Liver (tissue), 9 donors: Measurements from ENCODE around the gene SERPINA5. TPM values are rescaled to one million over a fixed set of nuclear protein-coding genes. Genes with fewer than 3 reads are reported as not detected.

Source experiments
- DNase-seq: peaks from one replicate; pipeline ENCODE4 v3.0.0-alpha.2; 2017; ENCODE audit warnings: low spot score
- H3K27ac ChIP-seq, 2 donors: one replicate each; pipeline ENCODE4 v1.7.0; 2013; ENCODE audit warnings: inconsistent platforms in 2 of 2, low read length in 2 of 2, control low read depth in 1 of 2, low read depth in 1 of 2, mild to moderate bottlenecking in 1 of 2
- H3K27me3 ChIP-seq, 4 donors: one replicate each; pipeline versions ENCODE4 v1.6.1 to v1.7.0; 2013; ENCODE audit warnings: low read length in 3 of 4, inconsistent platforms in 1 of 4, mild to moderate bottlenecking in 1 of 4, moderate library complexity in 1 of 4; ENCODE audit not compliant: control insufficient read depth in 4 of 4, insufficient read depth in 4 of 4
- H3K36me3 ChIP-seq, 4 donors: one replicate each; pipeline versions ENCODE4 v1.6.1 to v1.7.0; 2013; ENCODE audit warnings: low read length in 3 of 4, mild to moderate bottlenecking in 3 of 4, low read depth in 1 of 4, moderate library complexity in 1 of 4; ENCODE audit not compliant: control insufficient read depth in 4 of 4, insufficient read depth in 3 of 4
- H3K4me1 ChIP-seq, 4 donors: one replicate each; pipeline versions ENCODE4 v1.6.1 to v1.7.0; 2013; ENCODE audit warnings: low read length in 3 of 4, mild to moderate bottlenecking in 3 of 4, moderate library complexity in 1 of 4; ENCODE audit not compliant: control insufficient read depth in 4 of 4, insufficient read depth in 4 of 4
- H3K4me3 ChIP-seq, 3 donors: one replicate each; pipeline versions ENCODE4 v1.6.1 to v1.7.0; 2013; ENCODE audit warnings: low read length in 3 of 3, control low read depth in 1 of 3, low read depth in 1 of 3, mild to moderate bottlenecking in 1 of 3
- H3K9ac ChIP-seq, 2 donors: one replicate each; pipeline ENCODE4 v1.7.0; 2013; ENCODE audit warnings: low read length in 2 of 2, mild to moderate bottlenecking in 2 of 2, moderate library complexity in 2 of 2, control low read depth in 1 of 2, low read depth in 1 of 2
- H3K9me3 ChIP-seq, 4 donors: one replicate each; pipeline versions ENCODE4 v1.6.1 to v1.7.0; 2013; ENCODE audit warnings: low read length in 3 of 4; ENCODE audit not compliant: control insufficient read depth in 4 of 4
- EGR1 ChIP-seq, 2 donors: IDR thresholded peaks; 2 replicates each; pipeline ENCODE4 v1.6.1; 2016 to 2018; ENCODE audit warnings: antibody characterized with exemption in 2 of 2, low read depth in 2 of 2
- FOXA2 ChIP-seq: IDR thresholded peaks from 2 replicates; pipeline ENCODE4 v1.6.1; 2016; ENCODE audit warnings: antibody characterized with exemption
- GABPA ChIP-seq, 2 donors: IDR thresholded peaks in 1 of 2; conservative IDR thresholded peaks in 1 of 2; 2 replicates each; pipeline ENCODE4 v1.6.1; 2016; ENCODE audit warnings: antibody characterized with exemption in 2 of 2, mild to moderate bottlenecking in 1 of 2, moderate library complexity in 1 of 2
- HNF4A ChIP-seq, 2 donors: conservative IDR thresholded peaks; 2 replicates each; pipeline ENCODE4 v1.6.1; 2016; ENCODE audit warnings: antibody characterized with exemption in 2 of 2, mild to moderate bottlenecking in 2 of 2
- HNF4G ChIP-seq: IDR thresholded peaks from 2 replicates; pipeline ENCODE4 v1.6.1; 2016; ENCODE audit warnings: antibody characterized with exemption
- JUND ChIP-seq, 2 donors: IDR thresholded peaks; 2 replicates each; pipeline ENCODE4 v1.6.1; 2016; ENCODE audit warnings: antibody characterized with exemption in 2 of 2
- NR2F2 ChIP-seq: IDR thresholded peaks from 2 replicates; pipeline ENCODE4 v1.6.1; 2016; ENCODE audit warnings: antibody characterized with exemption
- RAD21 ChIP-seq, 2 donors: IDR thresholded peaks; 2 replicates each; pipeline ENCODE4 v1.6.1; 2016; ENCODE audit warnings: antibody characterized with exemption in 2 of 2, mild to moderate bottlenecking in 2 of 2
- RXRA ChIP-seq, 2 donors: IDR thresholded peaks; 2 replicates each; pipeline ENCODE4 v1.6.1; 2017 to 2018; ENCODE audit warnings: antibody characterized with exemption in 2 of 2, mild to moderate bottlenecking in 1 of 2
- SP1 ChIP-seq: IDR thresholded peaks from 2 replicates; pipeline ENCODE4 v1.6.1; 2018; ENCODE audit warnings: antibody characterized with exemption, mild to moderate bottlenecking
- TAF1 ChIP-seq: conservative IDR thresholded peaks from 2 replicates; pipeline ENCODE4 v1.6.1; 2016; ENCODE audit warnings: antibody characterized with exemption, mild to moderate bottlenecking
- YY1 ChIP-seq: IDR thresholded peaks from 2 replicates; pipeline ENCODE4 v1.6.1; 2016; ENCODE audit warnings: antibody characterized with exemption, mild to moderate bottlenecking
- WGBS: extraction: QIAGEN DNeasy Blood & Tissue Kit; methylation state at CpG from one replicate; pipeline ENCODE4 v1.1.7; 2013; 5-methylcytosine and 5-hydroxymethylcytosine counted together
- polyA plus RNA-seq, 2 donors: library from polyadenylated mRNA; stranded (reverse) in 1 of 2; unstranded in 1 of 2; fragments of 200-250 nt in 1 of 2; fragments of >200 nt in 1 of 2; fragmentation: Nextera tagmentation in 1 of 2; extraction: Ambion mirVana in 1 of 2; gene quantifications; one replicate each; pipeline versions ENCODE4 v1.2.1 to v1.2.3, GENCODE V29; 2013 to 2015
- total RNA-seq, 2 donors: library from RNA; depleted of rRNA; stranded (reverse); fragments of >200 nt; gene quantifications; one replicate each; pipeline ENCODE4 v1.2.3, GENCODE V29; 2014
- TF ChIP-seq, protein P1 (sequence below): IDR thresholded peaks from 2 replicates; pipeline ENCODE4 v1.6.1; 2016; ENCODE audit warnings: antibody characterized with exemption
- TF ChIP-seq, protein P2 (sequence below): IDR thresholded peaks from 2 replicates; pipeline ENCODE4 v1.6.1; 2016; ENCODE audit warnings: antibody characterized with exemption
- TF ChIP-seq, protein P3 (sequence below): IDR thresholded peaks from 2 replicates; pipeline ENCODE4 v1.6.1; 2016; ENCODE audit warnings: antibody characterized with exemption, mild to moderate bottlenecking
- TF ChIP-seq, protein P4 (sequence below): IDR thresholded peaks from 2 replicates; pipeline ENCODE4 v1.6.1; 2016; ENCODE audit warnings: antibody characterized with exemption
- TF ChIP-seq, protein P5 (sequence below): fragments of 150-350 bp; IDR thresholded peaks from 2 replicates; pipeline ENCODE4 v1.5.1; 2017; ENCODE audit warnings: improper control_type of control experiment, low read depth, low read length; ENCODE audit not compliant: missing input control
- donor health status: healthy.
- donor health status: healthy.
- donor health status: healthy.
- donor health status: healthy.
- donor health status: healthy.

SERPINA5 gene
- total and polyA plus RNA-seq, 4 donors = 37.0 to 250 (median 84.0) TPM

DNA sequence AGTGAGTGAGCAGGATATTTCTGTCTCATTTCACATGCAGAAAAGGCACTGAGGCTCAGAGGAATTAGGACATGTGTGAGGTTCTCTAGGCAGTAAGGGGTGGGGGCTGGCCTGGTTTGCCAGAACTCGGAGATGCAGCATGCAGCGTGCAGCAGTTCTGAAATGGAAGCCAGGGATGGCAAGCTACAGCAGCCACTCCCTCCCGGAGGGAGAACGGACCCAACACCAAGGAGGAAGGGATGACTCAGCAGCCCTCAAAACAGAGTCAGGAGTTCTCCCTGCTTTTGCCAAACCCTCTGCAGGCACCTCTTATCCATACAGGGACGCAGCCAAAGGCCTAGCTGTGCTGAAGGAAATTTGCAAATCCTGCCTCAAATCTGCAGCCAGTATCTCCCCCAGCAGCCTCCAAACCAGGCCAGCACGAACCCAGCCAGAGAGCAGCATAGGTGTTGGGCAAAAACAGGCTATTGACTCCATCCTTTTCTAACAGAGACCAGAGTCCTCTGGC, 20.7 kb downstream of the SERPINA5 start:
- no peak for TF ChIP-seq HNF4G
- TF ChIP-seq RXRA (IDR thresholded peaks at IDR 0.05) = no peak
- TF ChIP-seq HNF4A (conservative IDR thresholded peaks at IDR 0.05) = peak; percentile 25 to 50
- no peak for TF ChIP-seq SP1
- TF ChIP-seq RAD21 (IDR thresholded peaks at IDR 0.05) = no peak
- TF ChIP-seq, protein P1, sequence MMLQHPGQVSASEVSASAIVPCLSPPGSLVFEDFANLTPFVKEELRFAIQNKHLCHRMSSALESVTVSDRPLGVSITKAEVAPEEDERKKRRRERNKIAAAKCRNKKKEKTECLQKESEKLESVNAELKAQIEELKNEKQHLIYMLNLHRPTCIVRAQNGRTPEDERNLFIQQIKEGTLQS = no peak
- no peak for TF ChIP-seq EGR1 (IDR thresholded peaks at IDR 0.05; ENCODE audit: low read depth in 2 of 2)
- no peak for TF ChIP-seq NR2F2
- TF ChIP-seq, protein P2, sequence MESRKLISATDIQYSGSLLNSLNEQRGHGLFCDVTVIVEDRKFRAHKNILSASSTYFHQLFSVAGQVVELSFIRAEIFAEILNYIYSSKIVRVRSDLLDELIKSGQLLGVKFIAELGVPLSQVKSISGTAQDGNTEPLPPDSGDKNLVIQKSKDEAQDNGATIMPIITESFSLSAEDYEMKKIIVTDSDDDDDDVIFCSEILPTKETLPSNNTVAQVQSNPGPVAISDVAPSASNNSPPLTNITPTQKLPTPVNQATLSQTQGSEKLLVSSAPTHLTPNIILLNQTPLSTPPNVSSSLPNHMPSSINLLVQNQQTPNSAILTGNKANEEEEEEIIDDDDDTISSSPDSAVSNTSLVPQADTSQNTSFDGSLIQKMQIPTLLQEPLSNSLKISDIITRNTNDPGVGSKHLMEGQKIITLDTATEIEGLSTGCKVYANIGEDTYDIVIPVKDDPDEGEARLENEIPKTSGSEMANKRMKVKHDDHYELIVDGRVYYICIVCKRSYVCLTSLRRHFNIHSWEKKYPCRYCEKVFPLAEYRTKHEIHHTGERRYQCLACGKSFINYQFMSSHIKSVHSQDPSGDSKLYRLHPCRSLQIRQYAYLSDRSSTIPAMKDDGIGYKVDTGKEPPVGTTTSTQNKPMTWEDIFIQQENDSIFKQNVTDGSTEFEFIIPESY = no peak
- TF ChIP-seq TAF1 = no peak
- peak in 1 of 2 donors; percentile 38 for TF ChIP-seq JUND (IDR thresholded peaks at IDR 0.05)
- TF ChIP-seq, protein P3, sequence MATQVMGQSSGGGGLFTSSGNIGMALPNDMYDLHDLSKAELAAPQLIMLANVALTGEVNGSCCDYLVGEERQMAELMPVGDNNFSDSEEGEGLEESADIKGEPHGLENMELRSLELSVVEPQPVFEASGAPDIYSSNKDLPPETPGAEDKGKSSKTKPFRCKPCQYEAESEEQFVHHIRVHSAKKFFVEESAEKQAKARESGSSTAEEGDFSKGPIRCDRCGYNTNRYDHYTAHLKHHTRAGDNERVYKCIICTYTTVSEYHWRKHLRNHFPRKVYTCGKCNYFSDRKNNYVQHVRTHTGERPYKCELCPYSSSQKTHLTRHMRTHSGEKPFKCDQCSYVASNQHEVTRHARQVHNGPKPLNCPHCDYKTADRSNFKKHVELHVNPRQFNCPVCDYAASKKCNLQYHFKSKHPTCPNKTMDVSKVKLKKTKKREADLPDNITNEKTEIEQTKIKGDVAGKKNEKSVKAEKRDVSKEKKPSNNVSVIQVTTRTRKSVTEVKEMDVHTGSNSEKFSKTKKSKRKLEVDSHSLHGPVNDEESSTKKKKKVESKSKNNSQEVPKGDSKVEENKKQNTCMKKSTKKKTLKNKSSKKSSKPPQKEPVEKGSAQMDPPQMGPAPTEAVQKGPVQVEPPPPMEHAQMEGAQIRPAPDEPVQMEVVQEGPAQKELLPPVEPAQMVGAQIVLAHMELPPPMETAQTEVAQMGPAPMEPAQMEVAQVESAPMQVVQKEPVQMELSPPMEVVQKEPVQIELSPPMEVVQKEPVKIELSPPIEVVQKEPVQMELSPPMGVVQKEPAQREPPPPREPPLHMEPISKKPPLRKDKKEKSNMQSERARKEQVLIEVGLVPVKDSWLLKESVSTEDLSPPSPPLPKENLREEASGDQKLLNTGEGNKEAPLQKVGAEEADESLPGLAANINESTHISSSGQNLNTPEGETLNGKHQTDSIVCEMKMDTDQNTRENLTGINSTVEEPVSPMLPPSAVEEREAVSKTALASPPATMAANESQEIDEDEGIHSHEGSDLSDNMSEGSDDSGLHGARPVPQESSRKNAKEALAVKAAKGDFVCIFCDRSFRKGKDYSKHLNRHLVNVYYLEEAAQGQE = no peak
- no peak for TF ChIP-seq GABPA (IDR thresholded peaks at IDR 0.05 in 1 of 2, conservative IDR thresholded peaks at IDR 0.05 in 1 of 2)
- TF ChIP-seq YY1 = no peak
- no peaks in the 10 kb centered on the region for H3K27me3 ChIP-seq
- H3K9me3 ChIP-seq = no peaks in the 10 kb centered on the region
- peak overlapping the region; percentile 52 to 73 for H3K27ac ChIP-seq
- no peaks in the 10 kb centered on the region for H3K36me3 ChIP-seq
- DNase-seq = no peak
- peaks cover 7 to 37% (median 22%) of the 10 kb centered on the region in 4 donors for H3K4me1 ChIP-seq
- 47% methylated on average over 6 of the region's 6 CpGs for WGBS
- H3K4me3 ChIP-seq = no peak overlapping the region
- no peak overlapping the region for H3K9ac ChIP-seq

DNA sequence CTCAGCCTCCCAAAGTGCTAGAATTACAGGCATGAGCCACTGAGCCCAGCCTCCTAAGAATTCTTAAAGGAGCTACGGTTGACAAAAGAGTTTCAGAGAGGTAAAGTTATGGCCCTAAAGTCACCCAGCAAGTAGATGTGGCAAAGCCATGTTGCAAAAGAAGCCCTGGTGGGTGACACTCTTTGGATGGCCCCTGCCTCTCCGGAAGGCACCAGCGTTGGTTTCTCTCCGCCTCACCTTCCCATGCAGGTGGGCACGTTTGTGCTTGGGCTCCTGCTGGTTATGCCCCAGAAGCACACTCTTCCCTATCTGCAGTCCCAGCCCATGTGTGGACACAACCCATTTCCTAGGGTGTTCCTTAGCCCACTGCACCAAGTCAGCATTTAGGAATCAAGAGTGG, 21.5 kb downstream of the SERPINA5 start:
- 85% methylated on average over 5 of the region's 5 CpGs for WGBS
- DNase-seq = no peak
- H3K4me3 ChIP-seq = no peak overlapping the region
- H3K27ac ChIP-seq = no peak overlapping the region
- peaks cover 7 to 29% (median 19%) of the 10 kb centered on the region in 4 donors for H3K4me1 ChIP-seq
- no peak for TF ChIP-seq JUND (IDR thresholded peaks at IDR 0.05)
- TF ChIP-seq RAD21 (IDR thresholded peaks at IDR 0.05) = no peak
- no peak for TF ChIP-seq SP1
- TF ChIP-seq NR2F2 = no peak
- TF ChIP-seq TAF1 = no peak
- TF ChIP-seq, protein P1 = no peak
- no peak for TF ChIP-seq FOXA2
- TF ChIP-seq, protein P4, sequence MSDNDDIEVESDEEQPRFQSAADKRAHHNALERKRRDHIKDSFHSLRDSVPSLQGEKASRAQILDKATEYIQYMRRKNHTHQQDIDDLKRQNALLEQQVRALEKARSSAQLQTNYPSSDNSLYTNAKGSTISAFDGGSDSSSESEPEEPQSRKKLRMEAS = no peak
- TF ChIP-seq, protein P5, sequence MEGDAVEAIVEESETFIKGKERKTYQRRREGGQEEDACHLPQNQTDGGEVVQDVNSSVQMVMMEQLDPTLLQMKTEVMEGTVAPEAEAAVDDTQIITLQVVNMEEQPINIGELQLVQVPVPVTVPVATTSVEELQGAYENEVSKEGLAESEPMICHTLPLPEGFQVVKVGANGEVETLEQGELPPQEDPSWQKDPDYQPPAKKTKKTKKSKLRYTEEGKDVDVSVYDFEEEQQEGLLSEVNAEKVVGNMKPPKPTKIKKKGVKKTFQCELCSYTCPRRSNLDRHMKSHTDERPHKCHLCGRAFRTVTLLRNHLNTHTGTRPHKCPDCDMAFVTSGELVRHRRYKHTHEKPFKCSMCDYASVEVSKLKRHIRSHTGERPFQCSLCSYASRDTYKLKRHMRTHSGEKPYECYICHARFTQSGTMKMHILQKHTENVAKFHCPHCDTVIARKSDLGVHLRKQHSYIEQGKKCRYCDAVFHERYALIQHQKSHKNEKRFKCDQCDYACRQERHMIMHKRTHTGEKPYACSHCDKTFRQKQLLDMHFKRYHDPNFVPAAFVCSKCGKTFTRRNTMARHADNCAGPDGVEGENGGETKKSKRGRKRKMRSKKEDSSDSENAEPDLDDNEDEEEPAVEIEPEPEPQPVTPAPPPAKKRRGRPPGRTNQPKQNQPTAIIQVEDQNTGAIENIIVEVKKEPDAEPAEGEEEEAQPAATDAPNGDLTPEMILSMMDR = no peak
- TF ChIP-seq EGR1 (IDR thresholded peaks at IDR 0.05; ENCODE audit: low read depth in 2 of 2) = no peak
- H3K36me3 ChIP-seq = no peaks in the 10 kb centered on the region
- H3K9ac ChIP-seq = no peak overlapping the region
- no peaks in the 10 kb centered on the region for H3K27me3 ChIP-seq
- no peaks in the 10 kb centered on the region for H3K9me3 ChIP-seq
